Transverse colon (tissue), 4 donors: ENCODE measurements around the gene ATOH7.

Source experiments
- CTCF ChIP-seq, 5 experiments: fragments of 200-600 bp in 3 of 5; fragments of 450-650 bp in 2 of 5; sonication (generic) in 3 of 5; IDR thresholded peaks; 1 replicate in 2 of 5; 2 replicates in 3 of 5; pipeline ENCODE4 v1.5.1; 2016 to 2017; ENCODE audit warnings: antibody characterized with exemption in 5 of 5, inconsistent platforms in 3 of 5, mild to moderate bottlenecking in 2 of 5, moderate library complexity in 1 of 5
- EP300 ChIP-seq: sonication (generic); formaldehyde crosslinking; IDR thresholded peaks from one replicate; pipeline ENCODE4 v1.6.1; 2017; ENCODE audit warnings: antibody characterized with exemption, low read depth
- POLR2A ChIP-seq: fragments of 450-650 bp; IDR thresholded peaks from one replicate; pipeline ENCODE4 v1.6.1; 2016; ENCODE audit warnings: antibody characterized with exemption, mild to moderate bottlenecking, moderate library complexity
- POLR2AphosphoS5 ChIP-seq, 3 donors: sonication (generic); formaldehyde crosslinking; IDR thresholded peaks; one replicate each; pipeline ENCODE4 v1.6.1; 2016; ENCODE audit warnings: antibody characterized with exemption in 3 of 3

GRCh38 chr10:68239596-68240150, 7.8 kb upstream of the ATOH7 start:
- no peak for TF ChIP-seq CTCF (IDR thresholded peaks at IDR 0.05)
- TF ChIP-seq POLR2AphosphoS5 (IDR thresholded peaks at IDR 0.05): no peak
- TF ChIP-seq EP300: no peak
- TF ChIP-seq POLR2A: no peak
